Neuronal stem cell (in vitro differentiated cells): Measurements from ENCODE around the gene GPA33.

Source experiments
- DNase-seq: peaks from one replicate; pipeline ENCODE4 v3.0.0-alpha.2; 2013; ENCODE audit warnings: low spot score
- H2AFZ ChIP-seq: one replicate; pipeline ENCODE4 v1.6.1; 2013; ENCODE audit warnings: mild to moderate bottlenecking, low read length, inconsistent platforms
- H2AK5ac ChIP-seq: 2 replicates; pipeline ENCODE4 v1.6.1; 2013; ENCODE audit warnings: low read depth, mild to moderate bottlenecking, inconsistent platforms, low read length, moderate library complexity, mixed read lengths
- H2BK120ac ChIP-seq: 2 replicates; pipeline ENCODE4 v1.6.1; 2013; ENCODE audit warnings: low read depth, mild to moderate bottlenecking, inconsistent platforms, low read length, moderate library complexity, mixed read lengths
- H2BK12ac ChIP-seq: one replicate; pipeline ENCODE4 v1.6.1; 2013; ENCODE audit warnings: low read length, inconsistent platforms
- H2BK15ac ChIP-seq: 2 replicates; pipeline ENCODE4 v1.6.1; 2013; ENCODE audit warnings: mild to moderate bottlenecking, low read length, inconsistent platforms, mixed read lengths
- H2BK5ac ChIP-seq: one replicate; pipeline ENCODE4 v1.6.1; 2013; ENCODE audit warnings: inconsistent platforms, mild to moderate bottlenecking, low read length, moderate library complexity
- H3K14ac ChIP-seq: one replicate; pipeline ENCODE4 v1.6.1; 2013; ENCODE audit warnings: low read length, inconsistent platforms
- H3K18ac ChIP-seq: 2 replicates; pipeline ENCODE4 v1.6.1; 2013; ENCODE audit warnings: low read length, inconsistent platforms
- H3K23ac ChIP-seq: 2 replicates; pipeline ENCODE4 v1.6.1; 2013; ENCODE audit warnings: low read depth, mild to moderate bottlenecking, mixed read lengths, low read length, inconsistent platforms; ENCODE audit not compliant: poor library complexity
- H3K27ac ChIP-seq: replicated peaks from 3 replicates; pipeline ENCODE4 v1.5.1; 2013; ENCODE audit warnings: low read length, inconsistent platforms
- H3K27me3 ChIP-seq, 3 experiments: 2 replicates each; pipeline ENCODE4 v1.6.1; 2013; ENCODE audit warnings: low read length in 3 of 3, mild to moderate bottlenecking in 2 of 3, inconsistent platforms in 1 of 3, low read depth in 1 of 3, mixed read lengths in 1 of 3, moderate library complexity in 1 of 3; ENCODE audit not compliant: control insufficient read depth in 3 of 3, insufficient read depth in 3 of 3
- H3K36me3 ChIP-seq, 2 donors: replicated peaks in 1 of 2; 2 replicates each; pipeline ENCODE4 v1.6.1; 2013; ENCODE audit warnings: low read length in 2 of 2; ENCODE audit not compliant: control insufficient read depth in 2 of 2, insufficient read depth in 2 of 2
- H3K4ac ChIP-seq: 2 replicates; pipeline ENCODE4 v1.6.1; 2013; ENCODE audit warnings: inconsistent platforms, mild to moderate bottlenecking, low read length, moderate library complexity
- H3K4me1 ChIP-seq, 2 donors: 1 replicate in 1 of 2; 2 replicates in 1 of 2; pipeline ENCODE4 v1.6.1; 2013; ENCODE audit warnings: low read length in 2 of 2, low read depth in 1 of 2; ENCODE audit not compliant: control insufficient read depth in 2 of 2, insufficient read depth in 1 of 2
- H3K4me2 ChIP-seq: one replicate; pipeline ENCODE4 v1.6.1; 2013; ENCODE audit warnings: mild to moderate bottlenecking, low read length, inconsistent platforms; ENCODE audit not compliant: insufficient read depth, poor library complexity, severe bottlenecking
- H3K4me3 ChIP-seq, 2 donors: 2 replicates each; pipeline ENCODE4 v1.5.1; 2013; ENCODE audit warnings: low read length in 2 of 2, mild to moderate bottlenecking in 2 of 2, inconsistent platforms in 1 of 2, moderate library complexity in 1 of 2
- H3K79me1 ChIP-seq: one replicate; pipeline ENCODE4 v1.6.1; 2013; ENCODE audit warnings: low read depth, mild to moderate bottlenecking, inconsistent platforms, low read length, moderate library complexity
- H3K9ac ChIP-seq: one replicate; pipeline ENCODE4 v1.6.1; 2013; ENCODE audit warnings: mild to moderate bottlenecking, low read depth, low read length, inconsistent platforms; ENCODE audit not compliant: poor library complexity
- H3K9me3 ChIP-seq, 2 donors: replicated peaks in 1 of 2; 2 replicates each; pipeline versions ENCODE3 to v1.6.1; 2013; ENCODE audit warnings: low read length in 2 of 2, mild to moderate bottlenecking in 2 of 2, inconsistent platforms in 1 of 2, low read depth in 1 of 2, mixed read lengths in 1 of 2, moderate library complexity in 1 of 2; ENCODE audit not compliant: control insufficient read depth in 2 of 2, insufficient read depth in 1 of 2
- H4K8ac ChIP-seq: one replicate; pipeline ENCODE4 v1.6.1; 2013; ENCODE audit warnings: low read depth, mild to moderate bottlenecking, inconsistent platforms, low read length, moderate library complexity
- H4K91ac ChIP-seq: one replicate; pipeline ENCODE4 v1.6.1; 2013; ENCODE audit warnings: low read length, low read depth, mild to moderate bottlenecking, inconsistent platforms; ENCODE audit not compliant: poor library complexity
- WGBS, 2 donors: extraction: QIAGEN DNeasy Blood & Tissue Kit; methylation state at CpG; one replicate each; pipeline ENCODE4 v1.1.7; 2013; ENCODE audit warnings: missing lambda C conversion rate in 2 of 2, mixed read lengths in 1 of 2; ENCODE audit not compliant: insufficient read length in 2 of 2, insufficient replicate concordance in 1 of 2; ENCODE audit errors: extremely low coverage in 2 of 2; 5-methylcytosine and 5-hydroxymethylcytosine counted together

Gene GPA33

GRCh38 chr1:167099851-167100250 lies 9.7 kb upstream of the GPA33 start:
- no peak overlapping the region for H2BK5ac ChIP-seq
- H3K23ac ChIP-seq: no peak overlapping the region
- H3K4ac ChIP-seq: no peak overlapping the region
- peaks cover 0 to 5% of the 10 kb centered on the region in 2 donors for H3K9me3 ChIP-seq
- no peak overlapping the region for H2BK15ac ChIP-seq
- no peak overlapping the region for H3K14ac ChIP-seq
- no peak overlapping the region for H2BK120ac ChIP-seq
- no peaks in the 10 kb centered on the region for H3K36me3 ChIP-seq
- no peak overlapping the region for H3K9ac ChIP-seq
- H2AK5ac ChIP-seq: no peak overlapping the region
- no peak overlapping the region for H3K27ac ChIP-seq
- peaks cover 0 to 1% of the 10 kb centered on the region in 2 donors for H3K4me1 ChIP-seq
- H3K4me2 ChIP-seq: no peak overlapping the region
- H3K18ac ChIP-seq: no peak overlapping the region
- no CpG with 5 or more reads among the region's 1 CpG for WGBS, 2 donors
- no peaks in the 10 kb centered on the region for H3K79me1 ChIP-seq
- H3K4me3 ChIP-seq: no peak overlapping the region
- no peaks in the 10 kb centered on the region for H3K27me3 ChIP-seq
- no peak overlapping the region for H2BK12ac ChIP-seq
- no peak overlapping the region for H2AFZ ChIP-seq
- DNase-seq: no peak
- H4K91ac ChIP-seq: no peak overlapping the region
- no peak overlapping the region for H4K8ac ChIP-seq

DNA sequence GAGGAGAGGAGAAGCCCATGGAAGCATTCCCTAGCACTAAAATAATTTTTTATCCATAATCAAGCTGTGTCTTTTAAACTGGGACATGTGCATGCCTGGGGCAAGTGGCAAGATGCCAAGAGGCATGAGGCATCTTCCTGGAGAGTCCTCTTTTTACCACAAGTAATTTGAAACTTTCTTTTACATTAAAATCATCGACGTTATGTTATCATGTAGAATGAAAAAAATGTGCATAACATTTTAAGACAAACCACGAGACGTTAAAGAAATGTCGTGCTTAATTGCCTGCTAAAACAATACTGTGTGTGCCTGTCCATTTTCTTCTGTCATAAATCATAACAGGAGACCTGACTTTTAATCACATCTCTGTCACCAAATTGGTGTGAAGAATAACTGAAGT lies 5.2 kb upstream of the GPA33 start:
- Histone ChIP-seq H2AK5ac (no peak overlapping the region), H3K23ac (no peak overlapping the region), H2BK15ac (no peak overlapping the region), H3K4me2 (no peak overlapping the region), H3K27me3 (no peaks in the 10 kb centered on the region), H4K8ac (no peak overlapping the region), H3K14ac (no peak overlapping the region), H3K9ac (no peak overlapping the region), H2AFZ (no peak overlapping the region), H2BK120ac (no peak overlapping the region), H3K27ac (no peak overlapping the region), H3K9me3 (peaks cover 0 to 5% of the 10 kb centered on the region in 2 donors), H3K4me1 (peaks cover 0 to 5% of the 10 kb centered on the region in 2 donors), H2BK5ac (no peak overlapping the region), H3K4ac (no peak overlapping the region), H3K4me3 (no peak overlapping the region), H3K36me3 (no peaks in the 10 kb centered on the region), H3K79me1 (no peaks in the 10 kb centered on the region), H4K91ac (no peak overlapping the region), H2BK12ac (no peak overlapping the region), H3K18ac (no peak overlapping the region)
- DNase-seq: no peak
- no CpG with 5 or more reads among the region's 5 CpGs for WGBS, 2 donors

DNA sequence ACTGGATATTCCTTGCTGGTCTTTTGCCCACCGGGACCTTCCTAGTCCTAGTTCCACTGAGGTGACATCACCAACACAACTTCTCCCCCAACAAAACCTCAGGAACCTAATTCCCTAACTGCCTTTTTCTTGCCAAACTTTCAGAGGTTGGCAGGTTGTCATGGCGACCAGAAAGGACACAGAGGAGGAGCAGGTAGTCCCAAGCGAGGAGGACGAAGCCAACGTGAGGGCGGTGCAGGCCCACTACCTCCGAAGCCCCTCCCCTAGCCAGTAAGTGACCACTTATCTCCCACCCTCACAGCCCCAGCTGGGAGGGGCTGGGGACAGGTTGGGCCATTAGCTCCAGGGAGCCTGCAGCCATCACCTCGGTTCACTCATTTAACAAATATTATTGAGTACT lies 4.5 kb upstream of the GPA33 start:
- DNase-seq: no peak
- H4K91ac ChIP-seq: no peak overlapping the region
- H2BK5ac ChIP-seq: no peak overlapping the region
- no peaks in the 10 kb centered on the region for H3K9me3 ChIP-seq
- H3K14ac ChIP-seq: no peak overlapping the region
- no peak overlapping the region for H3K4me2 ChIP-seq
- H3K36me3 ChIP-seq: no peaks in the 10 kb centered on the region
- WGBS, 2 donors: no CpG with 5 or more reads among the region's 8 CpGs
- H3K18ac ChIP-seq: no peak overlapping the region
- peaks cover 0 to 5% of the 10 kb centered on the region in 2 donors for H3K4me1 ChIP-seq
- peaks cover 0 to 5% (median 0%) of the 10 kb centered on the region in 3 experiments for H3K27me3 ChIP-seq
- no peak overlapping the region for H2BK12ac ChIP-seq
- H2AK5ac ChIP-seq: no peak overlapping the region
- no peaks in the 10 kb centered on the region for H3K79me1 ChIP-seq
- no peak overlapping the region for H2AFZ ChIP-seq
- no peak overlapping the region for H2BK120ac ChIP-seq
- no peak overlapping the region for H3K9ac ChIP-seq
- no peak overlapping the region for H3K23ac ChIP-seq
- H2BK15ac ChIP-seq: no peak overlapping the region
- no peak overlapping the region for H4K8ac ChIP-seq
- no peak overlapping the region for H3K27ac ChIP-seq
- H3K4ac ChIP-seq: no peak overlapping the region
- no peak overlapping the region for H3K4me3 ChIP-seq

- WGBS, 2 donors: no CpG with 5 or more reads among the region's 8 CpGs
Measured at GRCh38 chr1:167093846-167094516, 3.8 kb upstream of the GPA33 start, which contains the start of gene STYXL2. Gene STYXL2, plus strand, starts transcription at chr1:167094075. Its CDS starts 775 bp downstream, at chr1:167094850.

More at GRCh38 chr1:167093846-167094516, 3.8 kb upstream of the GPA33 start, which contains the start of gene STYXL2:
- H3K18ac ChIP-seq: peak within 1 kb of the TSS; percentile 5
- no peak within 1 kb of the TSS for H2BK12ac ChIP-seq
- no peak within 1 kb of the TSS for H3K27ac ChIP-seq
- no peaks in the 10 kb centered on the region for H3K9me3 ChIP-seq
- peaks cover 0 to 5% of the 10 kb centered on the region in 2 donors for H3K4me1 ChIP-seq
- H3K27me3 ChIP-seq: peaks cover 0 to 7% (median 0%) of the 10 kb centered on the region in 3 experiments
- H2AFZ ChIP-seq: no peak within 1 kb of the TSS
- no peak within 1 kb of the TSS for H3K4me3 ChIP-seq
- H2BK120ac ChIP-seq: no peak within 1 kb of the TSS
- no peak within 1 kb of the TSS for H3K4ac ChIP-seq
- no peaks in the 10 kb centered on the region for H3K36me3 ChIP-seq
- no peak within 1 kb of the TSS for H2BK15ac ChIP-seq
- H3K79me1 ChIP-seq: no peaks in the 10 kb centered on the region
- no peak within 1 kb of the TSS for H4K8ac ChIP-seq
- no peak within 1 kb of the TSS for H3K4me2 ChIP-seq
- peak within 1 kb of the TSS; percentile 6 for H3K9ac ChIP-seq
- DNase-seq: no peak
- no peak within 1 kb of the TSS for H4K91ac ChIP-seq
- peak within 1 kb of the TSS; percentile 77 for H3K14ac ChIP-seq
- H3K23ac ChIP-seq: peak within 1 kb of the TSS; percentile 46
- no peak within 1 kb of the TSS for H2AK5ac ChIP-seq
- no peak within 1 kb of the TSS for H2BK5ac ChIP-seq
